Right lobe of liver (tissue), 6 donors: ENCODE results near the gene PLVAP. TPM values are rescaled to one million over a fixed set of nuclear protein-coding genes. Genes with fewer than 3 reads are reported as not detected.
A peak's percentile ranks its signal among the peaks of the same experiment; 100 is the strongest.

Experiments
- ATAC-seq, 4 donors: fragments of 200-7000 bp; cut with Tn5 transposase; one replicate each; pipeline ENCODE4 v1.9.1; 2020; ENCODE audit warnings: mild to moderate bottlenecking in 4 of 4, moderate library complexity in 4 of 4
- DNase-seq, 3 donors: peaks; one replicate each; pipeline ENCODE4 v3.0.0-alpha.2; 2020
- H3K27ac ChIP-seq, 3 donors: fragments of 200-600 bp; one replicate each; pipeline ENCODE4 v1.8.0; 2022
- H3K27me3 ChIP-seq, 2 donors: fragments of 200-600 bp; one replicate each; pipeline ENCODE4 v1.8.0; 2022
- H3K36me3 ChIP-seq, 4 donors: fragments of 200-600 bp; sonication (generic) in 1 of 4; one replicate each; pipeline versions ENCODE4 v1.5.1 to v1.8.0; 2017 to 2022; ENCODE audit warnings: control low read depth in 1 of 4
- H3K4me1 ChIP-seq, 4 donors: fragments of 200-600 bp; sonication (generic) in 1 of 4; one replicate each; pipeline versions ENCODE4 v1.5.1 to v1.8.0; 2017 to 2022; ENCODE audit warnings: control low read depth in 1 of 4
- H3K4me3 ChIP-seq, 3 donors: fragments of 200-600 bp; one replicate each; pipeline ENCODE4 v1.8.0; 2022
- H3K9me3 ChIP-seq, 4 donors: fragments of 200-600 bp; sonication (generic) in 1 of 4; one replicate each; pipeline versions ENCODE4 v1.5.1 to v1.8.0; 2017 to 2022; ENCODE audit warnings: control low read depth in 1 of 4
- CTCF ChIP-seq, 4 donors: fragments of 200-600 bp in 3 of 4; fragments of 450-650 bp in 1 of 4; IDR thresholded peaks; one replicate each; pipeline versions ENCODE4 v1.5.1 to v1.8.0; 2016 to 2022; ENCODE audit warnings: antibody characterized with exemption in 4 of 4, mild to moderate bottlenecking in 2 of 4
- POLR2A ChIP-seq: fragments of 450-650 bp; IDR thresholded peaks from one replicate; pipeline ENCODE4 v1.6.1; 2017; ENCODE audit warnings: antibody characterized with exemption, mild to moderate bottlenecking
- WGBS: methylation state at CpG from one replicate; pipeline ENCODE4 v1.1.6; 2018; ENCODE audit warnings: low coverage, low lambda C conversion rate; ENCODE audit not compliant: insufficient coverage; ENCODE audit errors: missing lambda C conversion rate; 5-methylcytosine and 5-hydroxymethylcytosine counted together
- intact Hi-C, 2 donors: fragments of 100-400 bp; cut with DNase I; formaldehyde crosslinking; loops; one replicate each; pipeline versions ENCODE4 v1.11.2 to v1.14.1; 2022
- total RNA-seq, 6 experiments: library from RNA; depleted of rRNA in 2 of 6; stranded (reverse); fragments of >200 nt in 2 of 6; fragmentation: NEBNext Ultra II Directional in 3 of 6; extraction: Animal tissue kit (Norgen Biotek cat#: 25700) in 3 of 6; gene quantifications; one replicate each; pipeline versions ENCODE4 v1.1.0 to v1.2.4, GENCODE V29; 2016 to 2023
- donor health status: DM: no; HTN: yes; CAD: no.
- donor health status: DM: no; HTN: no; CAD: no.
- donor health status: DM: no; HTN: no; CAD: no.
- donor health status: DM: no; HTN: yes; CAD: no.
- donor health status: DM: no; HTN: yes; CAD: no.

PLVAP gene
- total RNA-seq, 6 experiments from 2014 or later = 0.78 to 16.6 (median 4.1) TPM

- H3K36me3 ChIP-seq = peaks cover 0 to 4% (median 0%) of the 10 kb centered on the region in 4 donors
- intact Hi-C loops = no loop called here
- H3K4me3 ChIP-seq = peak overlapping the region; percentile 36 to 62 (median 51)
- peak overlapping the region; percentile 71 to 95 (median 92) for H3K27ac ChIP-seq
- ATAC-seq = peak; percentile 1 to 8 (median 5)
- no peak for DNase-seq
- no peaks in the 10 kb centered on the region for H3K9me3 ChIP-seq
- no peak for TF ChIP-seq POLR2A
- TF ChIP-seq CTCF (IDR thresholded peaks at IDR 0.05) = no peak
- 16% methylated on average over 8 of the region's 10 CpGs for WGBS
- no peaks in the 10 kb centered on the region for H3K27me3 ChIP-seq
- H3K4me1 ChIP-seq = peaks cover 0 to 9% (median 0%) of the 10 kb centered on the region in 4 donors
Observed at GRCh38 chr19:17406046-17406886, 29.1 kb upstream of the PLVAP start.

GRCh38 chr19:17405250-17406045 is 28.3 kb upstream of the PLVAP start, which contains the start of gene BST2:
Gene BST2 (minus strand): TSS chr19:17405630. CDS start chr19:17405575, 55 bp downstream.
- peak; percentile 87 to 94 (median 93) for ATAC-seq
- no peaks in the 10 kb centered on the region for H3K9me3 ChIP-seq
- intact Hi-C loops = no loop called here
- peaks cover 0 to 9% (median 0%) of the 10 kb centered on the region in 4 donors for H3K4me1 ChIP-seq
- no peaks in the 10 kb centered on the region for H3K27me3 ChIP-seq
- H3K36me3 ChIP-seq = peaks cover 0 to 4% (median 0%) of the 10 kb centered on the region in 4 donors
- peak; percentile 68 to 83 (median 77) for DNase-seq
- WGBS = 0% methylated on average over 5 of the region's 18 CpGs
- H3K27ac ChIP-seq = peak within 1 kb of the TSS; percentile 71 to 95 (median 92)
- peak within 1 kb of the TSS; percentile 51 to 62 (median 54) for H3K4me3 ChIP-seq
- no peak for TF ChIP-seq CTCF (IDR thresholded peaks at IDR 0.05)
- TF ChIP-seq POLR2A = peak; percentile 62

GRCh38 chr19:17404621-17405249 is 27.6 kb upstream of the PLVAP start:
- no peak for TF ChIP-seq CTCF (IDR thresholded peaks at IDR 0.05)
- no peak for TF ChIP-seq POLR2A
- Histone ChIP-seq H3K4me1 (peaks cover 0 to 9% (median 0%) of the 10 kb centered on the region in 4 donors), H3K27me3 (no peaks in the 10 kb centered on the region), H3K27ac (peak overlapping the region; percentile 71 to 95 (median 92)), H3K9me3 (no peaks in the 10 kb centered on the region), H3K4me3 (peak overlapping the region; percentile 51 to 62 (median 54)), H3K36me3 (peaks cover 0 to 6% (median 1%) of the 10 kb centered on the region in 4 donors)
- intact Hi-C loops = no loop called here
- ATAC-seq (no peak), DNase-seq (no peak)
- 13% methylated on average over 7 of the region's 7 CpGs for WGBS

- DNase-seq (no peak), ATAC-seq (no peak)
- intact Hi-C loops = no loop called here
- WGBS = 74% methylated on average over 3 of the region's 6 CpGs
- H3K4me3 ChIP-seq = peak overlapping the region; percentile 51 to 62 (median 54)
- TF ChIP-seq CTCF (IDR thresholded peaks at IDR 0.05) (no peak), POLR2A (no peak)
- peaks cover 0 to 8% (median 0%) of the 10 kb centered on the region in 4 donors for H3K4me1 ChIP-seq
- H3K27ac ChIP-seq = peak overlapping the region in 2 of 3 donors; percentile 71 to 95
- H3K36me3 ChIP-seq = peaks cover 0 to 6% (median 2%) of the 10 kb centered on the region in 4 donors
- no peaks in the 10 kb centered on the region for H3K9me3 ChIP-seq
- no peaks in the 10 kb centered on the region for H3K27me3 ChIP-seq
Observed at GRCh38 chr19:17404015-17404414, 26.9 kb upstream of the PLVAP start.
